Measurements from ENCODE around the gene PRKCZ. TPM values are rescaled to one million over a fixed set of nuclear protein-coding genes. Genes with fewer than 3 reads are reported as not detected.
"Not testable (repeated sequence)": the region's sequence is repeated elsewhere in the genome, so short reads cannot be mapped to it uniquely, and the experiment has no call there.

PRKCZ gene
- total RNA-seq, 2 donors from 2014 or later = 11.8 to 22.4 TPM

GRCh38 chr1:2135441-2135841 is 85.2 kb downstream of the PRKCZ start:
- Mint-ChIP-seq H3K27ac (no peak overlapping the region), H3K9me3 (no peaks in the 10 kb centered on the region), H3K36me3 (no peaks in the 10 kb centered on the region)
- no peak for DNase-seq (ENCODE audit: low spot score in 2 of 2)
- no peak for ATAC-seq

- H3K9me3 Mint-ChIP-seq = no peaks in the 10 kb centered on the region
- ATAC-seq (no peak), DNase-seq (ENCODE audit: low spot score in 2 of 2) (no peak)
- no peaks in the 10 kb centered on the region for H3K36me3 Mint-ChIP-seq
- peak overlapping the region in 1 of 2 donors; percentile 1 for H3K27ac Mint-ChIP-seq
Observed at GRCh38 chr1:2135941-2136340, 85.7 kb downstream of the PRKCZ start.

GRCh38 chr1:2136386-2137235 is 86.4 kb downstream of the PRKCZ start:
- no peaks in the 10 kb centered on the region for H3K36me3 Mint-ChIP-seq
- peak overlapping the region; percentile 1 to 33 for H3K27ac Mint-ChIP-seq
- H3K9me3 Mint-ChIP-seq = no peaks in the 10 kb centered on the region
- ATAC-seq (no peak), DNase-seq (ENCODE audit: low spot score in 2 of 2) (no peak)

- ATAC-seq (no peak), DNase-seq (ENCODE audit: low spot score in 2 of 2) (no peak)
- Mint-ChIP-seq H3K9me3 (no peaks in the 10 kb centered on the region), H3K27ac (peak overlapping the region in 1 of 2 donors; percentile 5), H3K36me3 (no peaks in the 10 kb centered on the region)
Observed at GRCh38 chr1:2137257-2138121, 87.3 kb downstream of the PRKCZ start.

- not testable (repeated sequence) for DNase-seq (ENCODE audit: low spot score in 2 of 2); H3K27ac Mint-ChIP-seq; ATAC-seq; H3K36me3 Mint-ChIP-seq; H3K9me3 Mint-ChIP-seq
Observed at GRCh38 chr1:2139156-2139555, 88.9 kb downstream of the PRKCZ start.

- H3K9me3 Mint-ChIP-seq = no peaks in the 10 kb centered on the region
- ATAC-seq = no peak
- no peak overlapping the region for H3K27ac Mint-ChIP-seq
- no peak for DNase-seq (ENCODE audit: low spot score in 2 of 2)
- no peaks in the 10 kb centered on the region for H3K36me3 Mint-ChIP-seq
Observed at GRCh38 chr1:2141025-2141424, 90.8 kb downstream of the PRKCZ start.

GRCh38 chr1:2143814-2144500 is 93.7 kb downstream of the PRKCZ start:
- ATAC-seq (no peak), DNase-seq (ENCODE audit: low spot score in 2 of 2) (no peak)
- Mint-ChIP-seq H3K9me3 (no peaks in the 10 kb centered on the region), H3K36me3 (no peaks in the 10 kb centered on the region), H3K27ac (no peak overlapping the region)

- DNase-seq (ENCODE audit: low spot score in 2 of 2) (no peak), ATAC-seq (no peak)
- Mint-ChIP-seq H3K9me3 (no peaks in the 10 kb centered on the region), H3K36me3 (no peaks in the 10 kb centered on the region), H3K27ac (no peak overlapping the region)
Observed at GRCh38 chr1:2144501-2145090, 94.4 kb downstream of the PRKCZ start.

- Mint-ChIP-seq H3K36me3 (no peaks in the 10 kb centered on the region), H3K27ac (no peak overlapping the region), H3K9me3 (no peaks in the 10 kb centered on the region)
- ATAC-seq = peak; percentile 26 to 75
- no peak for DNase-seq (ENCODE audit: low spot score in 2 of 2)
Observed at GRCh38 chr1:2145946-2146835, 96.0 kb downstream of the PRKCZ start.

GRCh38 chr1:2146836-2147517 is 96.8 kb downstream of the PRKCZ start:
- Mint-ChIP-seq H3K36me3 (no peaks in the 10 kb centered on the region), H3K9me3 (no peaks in the 10 kb centered on the region), H3K27ac (no peak overlapping the region)
- no peak for DNase-seq (ENCODE audit: low spot score in 2 of 2)
- ATAC-seq = no peak

GRCh38 chr1:2147869-2148268 is 97.7 kb downstream of the PRKCZ start:
- DNase-seq (ENCODE audit: low spot score in 2 of 2); H3K9me3 Mint-ChIP-seq; ATAC-seq; H3K36me3 Mint-ChIP-seq; H3K27ac Mint-ChIP-seq: not testable (repeated sequence)

- Mint-ChIP-seq H3K36me3 (peaks cover 0 to 4% of the 10 kb centered on the region in 2 donors), H3K9me3 (no peaks in the 10 kb centered on the region), H3K27ac (no peak overlapping the region)
- ATAC-seq (peak; percentile 63 to 87), DNase-seq (ENCODE audit: low spot score in 2 of 2) (peak in 1 of 2 donors; percentile 42)
Observed at GRCh38 chr1:2148691-2149090, 98.5 kb downstream of the PRKCZ start.

GRCh38 chr1:2150801-2151200 is 100.6 kb downstream of the PRKCZ start:
- H3K27ac Mint-ChIP-seq = no peak overlapping the region
- peaks cover 0 to 13% of the 10 kb centered on the region in 2 donors for H3K36me3 Mint-ChIP-seq
- peaks cover 5 to 8% of the 10 kb centered on the region in 2 donors for H3K9me3 Mint-ChIP-seq
- ATAC-seq (no peak), DNase-seq (ENCODE audit: low spot score in 2 of 2) (no peak)

GRCh38 chr1:2151252-2151651 is 101.0 kb downstream of the PRKCZ start:
- H3K27ac Mint-ChIP-seq = no peak overlapping the region
- peaks cover 0 to 17% of the 10 kb centered on the region in 2 donors for H3K36me3 Mint-ChIP-seq
- ATAC-seq (no peak), DNase-seq (ENCODE audit: low spot score in 2 of 2) (no peak)
- peaks cover 5 to 8% of the 10 kb centered on the region in 2 donors for H3K9me3 Mint-ChIP-seq

- peaks cover 5 to 8% of the 10 kb centered on the region in 2 donors for H3K9me3 Mint-ChIP-seq
- ATAC-seq (no peak), DNase-seq (ENCODE audit: low spot score in 2 of 2) (no peak)
- H3K36me3 Mint-ChIP-seq = peaks cover 0 to 20% of the 10 kb centered on the region in 2 donors
- no peak overlapping the region for H3K27ac Mint-ChIP-seq
Observed at GRCh38 chr1:2151911-2152310, 101.7 kb downstream of the PRKCZ start.
